Fibroblast of skin of right quadriceps (primary cell): ENCODE results near the gene ISOC2.
A peak's percentile ranks its signal among the peaks of the same experiment; 100 is the strongest.

ENCODE experiments used
- DNase-seq: peaks from one replicate; pipeline ENCODE4 v3.0.0-alpha.2; 2013

ISOC2 gene

DNA sequence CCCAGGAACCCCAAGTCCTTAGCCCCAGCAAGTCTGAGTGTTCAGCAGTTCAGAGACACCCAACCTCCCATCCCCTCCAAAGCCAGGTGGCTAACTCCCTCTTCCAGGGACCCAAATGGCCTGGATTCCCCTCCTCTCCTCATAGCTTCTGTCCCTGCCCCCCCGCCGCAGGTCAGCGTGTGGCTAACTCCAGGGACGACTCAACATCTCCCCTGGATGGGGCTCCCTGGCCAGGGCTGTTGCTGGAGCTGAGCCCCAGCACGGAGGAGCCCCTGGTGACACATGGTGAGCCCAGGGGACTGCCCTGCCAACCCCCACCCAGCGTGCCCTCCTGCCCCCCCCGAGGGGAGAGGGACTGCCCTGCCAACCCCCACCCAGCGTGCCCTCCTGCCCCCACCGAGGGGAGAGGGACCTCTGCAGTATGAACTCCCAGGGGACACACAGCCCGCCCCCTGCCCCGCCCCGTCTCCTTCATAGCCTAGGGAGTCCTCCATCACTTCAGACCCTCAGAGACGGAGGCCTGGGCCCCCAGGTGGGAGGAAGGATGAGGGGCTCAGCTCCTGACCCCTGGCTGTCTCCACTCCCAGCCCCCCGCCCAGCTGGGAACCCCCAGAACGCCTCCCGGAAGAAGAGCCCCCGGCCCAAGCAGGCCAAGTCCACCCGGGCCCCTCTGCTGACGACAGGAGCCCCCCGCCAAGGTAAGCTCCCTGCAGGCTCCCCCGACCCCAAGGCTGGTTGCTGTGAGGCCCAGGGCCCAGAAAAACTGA, 28.5 kb upstream of the ISOC2 start:
- DNase-seq, result no peak

DNA sequence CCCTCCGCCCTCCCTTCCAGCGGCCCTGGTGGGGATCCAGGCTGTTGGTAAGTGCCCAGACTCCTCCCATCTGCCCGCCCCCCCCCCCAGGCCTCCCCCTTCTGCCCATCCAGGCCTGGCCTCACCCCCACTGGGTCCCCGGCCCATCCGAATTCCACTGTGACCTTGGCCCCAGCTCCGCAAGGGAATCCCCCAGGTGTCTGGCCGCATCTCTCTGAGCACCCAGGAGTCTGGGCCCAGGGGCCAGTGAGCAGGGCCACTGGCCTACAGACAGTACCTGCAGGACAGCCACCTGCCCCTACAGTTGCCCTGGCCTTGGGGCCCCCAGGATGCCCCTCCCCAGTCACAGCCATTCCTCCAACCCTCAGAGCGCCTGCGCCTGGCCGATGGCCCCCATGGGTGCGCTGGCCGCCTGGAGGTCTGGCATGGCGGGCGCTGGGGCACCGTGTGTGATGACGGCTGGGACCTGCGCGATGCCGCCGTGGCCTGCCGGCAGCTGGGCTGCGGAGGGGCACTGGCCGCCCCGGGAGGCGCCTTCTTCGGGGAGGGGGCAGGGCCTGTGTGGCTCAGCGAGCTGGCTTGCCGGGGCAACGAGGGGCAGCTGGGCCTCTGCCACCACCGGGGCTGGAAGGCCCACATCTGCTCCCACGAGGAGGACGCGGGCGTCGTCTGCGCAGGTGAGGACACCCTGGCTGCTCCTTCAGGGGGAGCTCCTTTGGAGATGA, 27.7 kb upstream of the ISOC2 start:
- no peak for DNase-seq

DNA sequence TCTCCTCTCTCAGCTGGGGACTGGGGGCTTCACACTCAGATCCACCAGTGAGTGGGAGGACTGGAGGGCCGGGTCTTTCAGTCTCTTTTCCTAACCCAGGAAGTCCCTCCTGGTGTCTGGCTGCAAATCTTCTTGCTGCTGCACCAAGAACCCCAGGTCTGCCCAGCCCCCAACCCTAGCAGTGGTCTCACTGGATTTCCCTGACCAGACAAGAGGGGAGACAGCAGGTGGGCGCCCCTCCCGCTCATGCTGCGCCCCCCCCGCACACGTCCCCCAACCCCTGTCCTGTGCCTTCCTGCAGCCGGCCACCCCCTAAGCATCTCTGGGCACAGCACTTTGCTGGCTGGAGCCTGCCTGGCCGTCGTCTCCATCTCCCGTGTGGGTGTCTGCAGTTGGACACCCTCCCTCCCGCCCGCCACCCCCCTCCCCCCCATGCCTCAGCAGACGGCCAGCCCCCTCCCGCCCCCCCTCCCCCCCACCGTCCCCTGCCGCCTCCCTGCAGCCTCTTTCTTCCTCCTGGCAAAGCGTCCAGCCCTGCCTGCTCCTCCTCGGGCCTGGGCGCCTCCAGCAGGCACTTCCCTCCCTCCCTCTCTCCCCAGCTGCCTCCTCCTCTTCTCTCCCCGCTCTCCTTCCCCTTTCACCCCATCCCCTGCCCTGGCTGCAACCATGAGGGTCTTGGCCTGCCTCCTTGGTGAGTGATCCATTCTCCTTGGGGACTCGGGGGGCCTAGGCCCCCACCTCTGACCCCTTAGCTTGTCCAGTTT, 26.7 kb upstream of the ISOC2 start, which contains the start of gene SSC5D:
SSC5D (plus strand) TSS at position 513 of the 764 bp plus-strand sequence; CDS start at position 667, 154 bp downstream.
- peak; percentile 52 for DNase-seq

DNA sequence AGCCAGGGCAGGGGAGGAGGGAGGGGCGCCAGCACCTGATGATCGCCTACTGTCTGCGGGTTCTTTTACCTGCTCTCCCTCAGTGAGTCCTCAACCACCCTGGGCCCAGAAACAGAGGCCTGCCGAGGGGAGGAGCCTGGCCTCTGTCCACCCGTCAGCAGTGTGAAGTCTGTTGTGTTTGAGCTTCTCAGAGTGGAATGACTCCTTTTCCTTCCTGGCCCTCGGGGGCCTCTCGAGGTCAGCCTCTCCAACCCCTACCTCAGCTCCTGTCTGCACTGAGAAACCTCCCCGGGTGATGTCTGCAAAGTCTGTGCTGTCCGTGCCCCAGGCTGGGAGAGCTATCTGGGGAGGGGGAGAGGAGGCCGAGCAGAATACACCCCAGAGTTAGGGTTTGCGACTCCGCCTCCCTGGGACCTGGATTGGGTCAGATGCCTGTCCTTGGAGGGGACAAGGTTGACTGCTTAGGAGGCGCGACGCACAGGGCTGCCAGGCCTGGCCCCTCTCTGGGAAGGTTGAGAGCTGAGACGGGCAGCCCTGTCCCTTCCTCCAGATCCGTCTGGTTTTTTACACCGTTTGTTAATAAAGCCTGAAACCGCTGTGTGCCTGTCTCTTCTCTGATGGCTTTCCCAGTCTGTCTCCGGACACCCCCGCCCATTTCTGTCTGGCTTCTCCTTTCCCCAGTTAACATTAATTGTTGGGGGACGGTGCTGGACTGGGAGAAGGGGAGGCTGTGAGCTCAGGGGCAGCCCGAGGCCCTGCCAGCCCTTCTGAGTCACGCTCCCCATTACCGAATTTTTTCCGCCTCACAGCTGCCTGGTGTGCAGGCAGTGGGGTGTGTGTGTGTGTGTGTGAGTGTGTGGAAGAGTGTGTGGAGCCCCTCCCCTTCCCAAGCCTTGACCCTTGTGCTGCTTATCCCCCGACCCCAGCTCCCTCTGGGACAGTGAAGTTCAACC, 25.8 kb upstream of the ISOC2 start:
- peak; percentile 95 for DNase-seq

GRCh38 chr19:55486043-55486970, 24.9 kb upstream of the ISOC2 start:
- DNase-seq, result no peak

- DNase-seq, result no peak
These were observed 24.1 kb upstream of the ISOC2 start for GRCh38 chr19:55485439-55486011.

GRCh38 chr19:55484593-55485438, 23.4 kb upstream of the ISOC2 start, which contains the start of gene NAT14:
Gene NAT14 (plus strand): TSS chr19:55485188. CDS start chr19:55485709, 521 bp downstream.
- peak; percentile 62 for DNase-seq

GRCh38 chr19:55483706-55484592, 22.5 kb upstream of the ISOC2 start:
- no peak for DNase-seq

DNA sequence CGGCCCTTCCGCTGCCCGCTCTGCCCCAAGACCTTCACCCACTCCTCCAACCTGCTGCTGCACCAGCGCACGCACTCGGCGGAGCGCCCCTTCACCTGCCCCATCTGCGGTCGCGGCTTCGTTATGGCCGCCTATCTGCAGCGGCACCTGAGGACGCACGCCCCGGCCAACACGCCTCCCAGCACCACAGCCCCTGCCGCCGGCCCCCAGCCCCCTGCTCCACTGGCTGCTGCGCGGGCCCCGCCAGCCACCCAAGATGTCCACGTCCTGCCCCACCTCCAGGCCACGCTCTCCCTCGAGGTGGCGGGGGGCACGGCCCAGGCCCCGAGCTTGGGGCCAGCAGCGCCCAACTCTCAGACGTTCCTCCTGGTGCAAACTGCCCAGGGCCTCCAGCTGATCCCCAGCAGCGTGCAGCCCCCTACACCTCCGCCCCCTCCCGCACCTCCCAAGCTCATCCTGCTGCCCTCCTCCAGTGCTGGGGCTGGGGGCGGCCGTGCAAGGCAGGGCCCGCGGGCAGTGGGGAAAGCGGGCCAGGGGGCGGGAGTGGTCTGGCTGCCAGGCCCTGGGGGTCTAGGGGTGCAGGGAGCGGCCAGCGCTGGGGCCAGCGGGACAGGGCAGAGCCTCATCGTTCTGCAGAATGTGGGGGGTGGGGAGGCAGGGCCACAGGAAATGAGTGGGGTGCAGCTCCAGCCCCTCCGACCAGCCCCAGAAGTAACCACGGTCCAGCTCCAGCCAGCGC, 21.7 kb upstream of the ISOC2 start:
- no peak for DNase-seq

- no peak for DNase-seq
These were observed 20.9 kb upstream of the ISOC2 start for GRCh38 chr19:55482156-55482961.

DNA sequence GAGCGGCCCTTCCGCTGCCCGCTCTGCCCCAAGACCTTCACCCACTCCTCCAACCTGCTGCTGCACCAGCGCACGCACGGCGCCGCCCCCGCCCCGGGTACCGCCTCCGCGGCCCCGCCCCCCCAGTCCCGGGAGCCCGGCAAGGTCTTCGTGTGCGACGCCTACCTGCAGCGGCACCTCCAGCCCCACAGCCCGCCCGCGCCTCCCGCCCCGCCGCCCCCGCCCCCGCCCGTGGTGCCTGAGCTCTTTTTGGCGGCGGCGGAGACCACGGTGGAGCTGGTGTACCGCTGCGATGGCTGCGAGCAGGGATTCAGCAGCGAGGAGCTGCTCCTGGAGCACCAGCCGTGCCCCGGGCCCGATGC, 20.3 kb upstream of the ISOC2 start:
- no peak for DNase-seq

DNA sequence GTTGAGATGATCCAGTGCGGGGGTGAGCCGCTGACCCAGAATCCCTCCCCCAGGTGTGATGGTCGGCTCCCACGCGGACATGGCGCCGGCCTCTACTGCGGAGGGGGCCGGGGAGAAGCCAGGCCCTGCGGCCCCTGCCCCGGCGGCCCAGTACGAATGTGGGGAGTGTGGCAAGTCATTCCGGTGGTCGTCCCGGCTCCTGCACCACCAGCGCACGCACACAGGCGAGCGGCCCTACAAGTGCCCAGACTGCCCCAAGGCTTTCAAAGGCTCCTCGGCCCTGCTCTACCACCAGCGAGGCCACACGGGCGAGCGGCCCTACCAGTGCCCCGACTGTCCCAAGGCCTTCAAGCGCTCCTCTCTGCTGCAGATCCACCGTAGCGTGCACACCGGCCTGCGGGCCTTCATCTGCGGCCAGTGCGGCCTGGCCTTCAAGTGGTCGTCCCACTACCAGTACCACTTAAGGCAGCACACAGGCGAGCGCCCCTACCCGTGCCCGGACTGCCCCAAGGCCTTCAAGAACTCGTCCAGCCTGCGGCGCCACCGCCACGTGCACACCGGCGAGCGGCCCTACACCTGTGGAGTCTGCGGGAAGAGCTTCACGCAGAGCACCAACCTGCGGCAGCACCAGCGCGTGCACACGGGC, 19.8 kb upstream of the ISOC2 start:
- DNase-seq, result no peak

- DNase-seq, result no peak
These were observed 18.2 kb upstream of the ISOC2 start for GRCh38 chr19:55479451-55480230.

GRCh38 chr19:55479045-55479444, 17.6 kb upstream of the ISOC2 start:
- no peak for DNase-seq

DNA sequence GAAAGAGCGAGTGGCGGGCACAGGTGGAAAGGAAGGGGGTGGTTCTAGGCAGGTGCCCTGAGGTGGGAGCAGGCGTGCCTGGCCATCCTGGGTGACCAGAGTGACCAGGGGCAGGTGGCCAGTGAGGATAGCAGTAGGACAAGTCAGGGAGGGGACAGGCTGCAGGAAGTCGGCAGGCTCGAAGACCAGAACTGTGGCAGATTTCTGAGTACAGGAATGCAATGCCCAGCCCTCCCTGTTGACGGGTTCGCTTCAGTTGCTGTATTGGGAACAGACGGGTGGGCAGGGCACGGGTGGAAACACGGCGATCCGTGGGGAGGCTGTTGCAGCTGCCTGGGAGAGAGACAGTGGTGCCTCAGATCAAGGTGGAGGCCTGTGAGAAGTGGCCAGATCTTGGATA, 16.9 kb upstream of the ISOC2 start:
- no peak for DNase-seq

DNA sequence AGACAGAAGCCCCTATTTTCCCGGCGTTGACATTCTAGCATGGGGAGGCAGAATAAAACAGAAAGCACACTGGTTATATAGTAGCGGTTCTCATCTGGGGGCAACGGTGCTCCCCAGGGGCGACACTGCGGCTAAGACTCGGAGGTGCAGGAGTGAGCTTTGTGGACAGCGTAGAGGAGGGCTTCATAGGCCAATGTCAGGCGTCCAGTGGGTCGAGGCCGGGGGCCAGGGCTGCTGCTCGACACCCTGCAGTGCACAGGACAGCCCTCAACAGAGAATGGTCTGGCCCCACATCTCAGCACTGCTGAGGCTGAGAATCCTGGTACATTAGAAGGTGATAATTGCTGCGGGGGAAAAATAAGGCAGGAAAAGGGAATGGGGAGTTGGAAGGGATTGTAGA, 16.5 kb upstream of the ISOC2 start:
- no peak for DNase-seq
